Measurements from ENCODE around the gene COX5A. TPM values are rescaled to one million over a fixed set of nuclear protein-coding genes. Genes with fewer than 3 reads are reported as not detected.

The COX5A gene
- polyA plus RNA-seq, 1 donor from 2014 or later: 155 TPM

GRCh38 chr15:74906450-74907162, 31.3 kb downstream of the COX5A start, which contains the start of gene FAM219B:
TSS of gene FAM219B (minus strand) at chr15:74906851. CDS start at chr15:74906800, 51 bp downstream.
- Histone ChIP-seq H3K9me3 (ENCODE audit: low read length) (no peaks in the 10 kb centered on the region), H3K27me3 (ENCODE audit: insufficient read depth, low read depth, low read length) (no peaks in the 10 kb centered on the region), H3K4me3 (ENCODE audit: low read length) (peak within 1 kb of the TSS; percentile 96), H3K27ac (ENCODE audit: low read length) (peak within 1 kb of the TSS; percentile 90), H2AFZ (ENCODE audit: low read depth, low read length) (peak within 1 kb of the TSS; percentile 65), H4K20me1 (ENCODE audit: insufficient read depth) (no peaks in the 10 kb centered on the region), H3K36me3 (ENCODE audit: insufficient read depth, low read length) (peaks cover 9% of the 10 kb centered on the region), H3K79me2 (replicated peaks; ENCODE audit: insufficient read depth, low read length) (peaks cover 22% of the 10 kb centered on the region), H3K9ac (ENCODE audit: low read length) (peak within 1 kb of the TSS; percentile 96), H3F3A (ENCODE audit: insufficient read depth, low read length, poor library complexity, severe bottlenecking) (peaks cover 7% of the 10 kb centered on the region), H3K9me2 (ENCODE audit: insufficient read depth, low read length) (no peaks in the 10 kb centered on the region), H3K4me2 (ENCODE audit: low read length) (peak within 1 kb of the TSS; percentile 95)
- TF ChIP-seq POLR2AphosphoS5 (IDR thresholded peaks at IDR 0.05) (peak; percentile 71), MXI1 (conservative IDR thresholded peaks at IDR 0.05; ENCODE audit: poor library complexity, severe bottlenecking) (peak; percentile 63), EZH2 (IDR thresholded peaks at IDR 0.05; ENCODE audit: borderline replicate concordance, insufficient read depth, low read length, poor library complexity, severe bottlenecking) (no peak), TAF1 (IDR thresholded peaks at IDR 0.05; ENCODE audit: low read depth) (peak; percentile 25), RAD21 (conservative IDR thresholded peaks at IDR 0.05) (no peak), EP300 (conservative IDR thresholded peaks at IDR 0.05; ENCODE audit: poor library complexity, severe bottlenecking) (no peak), SMC3 (conservative IDR thresholded peaks at IDR 0.05; ENCODE audit: poor library complexity) (no peak), CTCF (IDR thresholded peaks at IDR 0.05; ENCODE audit: poor library complexity, severe bottlenecking) (peak; percentile 34), REST (IDR thresholded peaks at IDR 0.05; ENCODE audit: borderline replicate concordance) (peak; percentile 18)

GRCh38 chr15:74906067-74906449, 31.8 kb downstream of the COX5A start:
- Histone ChIP-seq H3K9me2 (ENCODE audit: insufficient read depth, low read length) (no peaks in the 10 kb centered on the region), H3K79me2 (replicated peaks; ENCODE audit: insufficient read depth, low read length) (peaks cover 22% of the 10 kb centered on the region), H3K9ac (ENCODE audit: low read length) (peak overlapping the region; percentile 96), H2AFZ (ENCODE audit: low read depth, low read length) (peak overlapping the region; percentile 65), H3K27me3 (ENCODE audit: insufficient read depth, low read depth, low read length) (no peaks in the 10 kb centered on the region), H3K4me3 (ENCODE audit: low read length) (peak overlapping the region; percentile 96), H3K27ac (ENCODE audit: low read length) (peak overlapping the region; percentile 90), H3K4me2 (ENCODE audit: low read length) (peak overlapping the region; percentile 83), H3K36me3 (ENCODE audit: insufficient read depth, low read length) (peaks cover 9% of the 10 kb centered on the region), H3K9me3 (ENCODE audit: low read length) (no peaks in the 10 kb centered on the region), H3F3A (ENCODE audit: insufficient read depth, low read length, poor library complexity, severe bottlenecking) (peaks cover 7% of the 10 kb centered on the region), H4K20me1 (ENCODE audit: insufficient read depth) (no peaks in the 10 kb centered on the region)
- no peak for TF ChIP-seq POLR2AphosphoS5 (IDR thresholded peaks at IDR 0.05)
- TF ChIP-seq MXI1 (conservative IDR thresholded peaks at IDR 0.05; ENCODE audit: poor library complexity, severe bottlenecking): peak; percentile 7

All from neural cell (in vitro differentiated cells).